CD4-positive, alpha-beta T cell treated with Interleukin-21 for 1 hour (primary cell): Measurements from ENCODE around the gene NDUFB11.

Source experiments
- DNase-seq: peaks from one replicate; pipeline ENCODE4 v3.0.0-alpha.2; 2020

Gene NDUFB11

GRCh38 chrX:47144626-47145394 is at the start of gene NDUFB11, which contains the start of gene RBM10:
NDUFB11 (minus strand) TSS chrX:47144702; CDS start chrX:47144679, 23 bp downstream.
RBM10 (plus strand) TSS chrX:47145221; CDS start chrX:47147482, 2,261 bp downstream.
- peak; percentile 94 for DNase-seq

GRCh38 chrX:47193475-47194193 is 49.1 kb upstream of the NDUFB11 start, which contains the start of gene UBA1:
UBA1 (plus strand) TSS chrX:47193829; CDS start chrX:47198803, 4,974 bp downstream.
- DNase-seq, result peak; percentile 95

GRCh38 chrX:47191806-47192401 is 47.4 kb upstream of the NDUFB11 start:
- no peak for DNase-seq

DNA sequence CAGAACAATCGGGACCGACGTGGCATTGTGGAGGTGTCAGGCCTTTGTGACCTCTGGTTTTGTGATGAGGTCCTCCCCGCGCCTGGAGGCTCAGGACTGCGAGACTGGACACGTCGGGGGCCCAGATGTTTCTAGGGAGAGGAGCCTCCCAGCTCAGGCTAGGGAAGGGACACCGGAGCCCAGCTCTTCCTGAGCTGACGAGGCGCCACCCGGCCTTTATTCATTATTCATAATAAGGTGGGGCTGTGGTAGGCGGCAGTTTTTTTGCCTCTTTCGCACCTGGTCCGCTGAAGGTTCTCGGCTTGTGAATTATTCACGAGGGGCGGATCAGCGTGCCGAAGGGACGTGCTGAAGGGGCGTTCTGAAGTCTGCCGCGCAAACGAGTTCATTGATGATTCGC is 46.8 kb upstream of the NDUFB11 start:
- peak; percentile 55 for DNase-seq

GRCh38 chrX:47190445-47191269 is 46.2 kb upstream of the NDUFB11 start:
- peak; percentile 89 for DNase-seq

DNA sequence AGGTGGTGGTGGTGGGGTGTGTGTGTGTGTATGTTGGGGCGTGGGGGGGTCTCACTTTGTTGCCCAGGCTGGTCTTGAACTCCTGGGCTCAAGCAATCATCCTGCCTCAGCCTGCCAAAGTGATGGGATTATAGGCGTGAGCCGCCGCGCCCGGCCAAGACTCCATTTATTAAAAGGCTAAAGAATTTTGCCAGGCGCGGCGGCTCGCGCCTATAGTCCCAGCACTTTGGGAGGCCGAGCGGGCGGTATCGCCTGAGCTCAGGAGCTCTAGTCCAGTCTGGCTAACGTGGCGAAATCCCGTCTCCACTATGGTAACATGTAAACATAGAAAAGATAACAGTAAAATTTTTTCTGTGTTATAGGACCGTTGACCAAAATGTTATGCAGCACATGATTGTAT is 45.4 kb upstream of the NDUFB11 start:
- no peak for DNase-seq

DNA sequence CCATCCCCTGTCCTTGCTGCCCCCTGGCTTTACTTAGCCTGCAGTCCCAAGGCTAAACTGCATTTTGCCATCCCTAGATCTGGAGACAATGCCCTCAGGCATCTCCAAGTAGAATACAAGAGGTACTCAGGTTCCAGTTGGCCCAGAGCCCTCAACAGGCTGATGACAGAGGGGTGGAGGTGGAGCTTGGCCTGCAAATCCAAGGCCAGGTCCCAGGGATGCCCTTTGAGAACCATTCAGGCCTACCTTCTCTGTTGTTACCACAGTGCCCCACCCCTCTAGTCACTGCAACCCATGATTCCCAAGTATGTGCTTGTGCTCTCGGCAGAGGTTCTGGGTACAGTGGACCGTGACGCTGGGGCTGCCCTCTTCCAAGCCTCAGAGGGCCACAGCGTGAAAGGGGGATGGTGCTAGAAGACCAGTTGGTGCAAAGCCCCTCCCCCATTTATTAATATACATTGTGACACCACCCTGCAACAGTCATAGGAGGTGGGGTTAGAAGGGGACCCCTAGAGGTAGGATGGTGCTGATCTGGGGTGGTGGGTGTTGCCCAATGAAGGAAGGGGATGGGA is 42.7 kb upstream of the NDUFB11 start:
- no peak for DNase-seq

DNA sequence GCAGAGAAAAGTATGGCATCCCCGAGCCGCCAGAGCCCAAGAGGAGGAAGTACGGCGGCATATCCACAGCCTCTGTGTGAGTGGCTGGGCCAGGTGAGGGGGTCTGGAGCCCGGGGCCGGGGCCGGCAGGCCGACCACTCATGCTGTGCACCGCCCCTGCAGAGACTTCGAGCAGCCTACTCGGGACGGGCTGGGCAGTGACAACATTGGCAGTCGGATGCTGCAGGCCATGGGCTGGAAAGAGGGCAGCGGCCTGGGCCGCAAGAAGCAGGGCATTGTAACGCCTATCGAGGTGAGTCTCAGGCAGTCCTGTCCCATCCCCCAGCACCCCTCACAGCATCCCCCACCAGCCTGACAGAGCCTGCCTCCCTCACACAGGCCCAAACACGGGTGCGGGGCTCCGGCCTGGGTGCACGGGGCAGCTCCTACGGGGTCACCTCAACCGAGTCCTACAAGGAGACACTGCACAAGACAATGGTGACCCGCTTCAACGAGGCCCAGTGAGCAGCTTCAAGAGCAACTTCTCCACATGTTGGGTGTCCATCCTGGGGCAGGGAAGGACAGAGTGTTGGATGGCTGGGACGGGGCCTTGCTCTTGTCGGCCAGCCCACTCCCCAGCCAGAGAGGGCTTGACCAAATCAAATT is 41.7 kb upstream of the NDUFB11 start:
- no peak for DNase-seq

DNA sequence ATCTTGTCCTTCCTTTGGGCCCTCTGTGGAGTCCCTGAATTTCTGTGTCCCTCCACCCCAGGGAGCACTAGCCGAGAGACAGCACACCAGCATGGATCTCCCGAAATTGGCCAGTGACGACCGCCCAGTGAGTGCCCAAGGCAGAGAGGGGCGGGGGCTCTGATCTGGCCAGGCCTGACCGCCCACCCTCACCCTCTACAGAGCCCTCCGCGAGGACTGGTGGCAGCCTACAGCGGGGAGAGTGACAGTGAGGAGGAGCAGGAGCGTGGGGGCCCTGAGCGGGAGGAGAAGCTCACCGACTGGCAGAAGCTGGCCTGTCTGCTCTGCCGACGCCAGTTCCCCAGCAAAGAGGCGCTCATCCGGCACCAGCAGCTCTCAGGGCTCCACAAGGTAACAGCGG is 40.7 kb upstream of the NDUFB11 start:
- DNase-seq, result no peak

- DNase-seq, result no peak
These were observed 40.0 kb upstream of the NDUFB11 start for GRCh38 chrX:47184486-47184885.

GRCh38 chrX:47182106-47182700 is 37.7 kb upstream of the NDUFB11 start:
- no peak for DNase-seq

GRCh38 chrX:47181301-47181700 is 36.8 kb upstream of the NDUFB11 start:
- DNase-seq, result no peak

DNA sequence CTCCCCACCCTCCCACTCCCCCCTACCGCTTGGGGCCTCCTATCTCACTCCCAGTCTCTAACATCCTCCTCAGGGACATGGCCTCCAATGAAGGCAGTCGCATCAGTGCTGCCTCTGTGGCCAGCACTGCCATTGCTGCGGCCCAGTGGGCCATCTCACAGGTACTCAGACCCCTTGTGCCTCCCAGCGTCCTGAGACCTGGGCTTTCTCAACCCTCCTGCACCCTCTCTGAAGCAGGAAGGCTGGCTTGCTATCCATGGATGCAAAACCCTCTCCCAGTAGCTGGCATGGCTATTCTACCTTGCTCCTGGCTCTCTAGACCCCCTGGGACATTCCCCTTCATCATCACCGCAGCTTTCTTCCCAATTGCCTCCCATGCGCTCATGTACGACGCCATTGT is 35.8 kb upstream of the NDUFB11 start:
- no peak for DNase-seq

GRCh38 chrX:47179928-47180255 is 35.4 kb upstream of the NDUFB11 start:
- no peak for DNase-seq

- no peak for DNase-seq
These were observed 34.9 kb upstream of the NDUFB11 start for GRCh38 chrX:47179221-47179927.

- no peak for DNase-seq
These were observed 33.8 kb upstream of the NDUFB11 start for GRCh38 chrX:47178337-47178736.

- no peak for DNase-seq
These were observed 32.6 kb upstream of the NDUFB11 start for GRCh38 chrX:47177079-47177478.

DNA sequence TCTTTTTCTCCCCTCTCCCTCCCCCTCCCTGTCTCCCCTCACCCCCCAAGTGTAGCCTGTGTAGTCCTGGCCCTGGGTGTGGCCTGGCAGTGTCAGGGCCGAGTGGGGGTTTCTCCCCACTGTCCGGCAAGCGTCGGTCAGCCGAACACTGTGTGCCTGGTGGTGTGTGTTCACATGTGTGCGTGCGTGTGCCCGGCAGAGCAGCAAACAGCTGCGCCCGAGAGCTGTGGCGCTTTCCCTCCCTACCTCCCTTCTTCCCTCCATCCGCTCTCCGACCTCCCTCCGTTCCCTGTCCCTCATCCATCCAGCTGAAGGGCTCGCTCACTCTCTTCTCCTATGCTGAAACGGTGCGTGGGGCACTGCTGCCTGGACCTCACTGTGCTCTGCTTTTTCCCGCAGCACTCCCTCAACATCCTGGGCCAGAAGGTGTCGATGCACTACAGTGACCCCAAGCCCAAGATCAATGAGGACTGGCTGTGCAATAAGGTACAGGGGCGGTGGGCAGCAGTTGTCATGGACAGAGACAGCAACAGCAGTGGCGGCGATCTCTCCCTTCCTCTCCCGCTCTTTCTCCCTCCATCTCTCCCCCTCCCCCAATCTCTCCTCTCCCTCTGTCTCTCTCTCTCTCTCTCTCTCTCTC is 31.7 kb upstream of the NDUFB11 start:
- no peak for DNase-seq

GRCh38 chrX:47175588-47175980 is 31.1 kb upstream of the NDUFB11 start:
- DNase-seq, result no peak

- DNase-seq, result no peak
These were observed 30.5 kb upstream of the NDUFB11 start for GRCh38 chrX:47174846-47175587.
